Measurements from ENCODE around the gene DCLK1. TPM values are rescaled to one million over a fixed set of nuclear protein-coding genes. Genes with fewer than 3 reads are reported as not detected.

The DCLK1 gene
- total and polyA plus RNA-seq, 10 of the 15 experiments (the other 5 are each of a cell fraction or from before 2014, with no cell fraction given): not detected

- no peaks in the 10 kb centered on the region; the same call in 1 of the 3 replicates for H3K9me3 ChIP-seq (replicated peaks; ENCODE audit: control insufficient read depth, insufficient read depth, low read length)
- no peaks in the 10 kb centered on the region for H3K79me2 ChIP-seq (ENCODE audit: control insufficient read depth, insufficient read depth, low read length)
- H2AFZ ChIP-seq (ENCODE audit: control insufficient read depth, low read depth, low read length): no peak overlapping the region
- no peak for DNase-seq (ENCODE audit: low read depth, low spot score)
- H3K27me3 ChIP-seq (replicated peaks in 1 of 2; ENCODE audit: control insufficient read depth in 2 of 2, insufficient read depth in 2 of 2, low read length in 1 of 2): no peaks in the 10 kb centered on the region
- RAD21 ChIA-PET (ENCODE audit: unreplicated experiment): no interaction called here
- no peak overlapping the region for H3K4me3 ChIP-seq
- no peak for FAIRE-seq
- H3K27ac ChIP-seq (ENCODE audit: control insufficient read depth, insufficient read depth): no peak overlapping the region
- WGBS (ENCODE audit: insufficient coverage, insufficient replicate concordance, low lambda C conversion rate, missing lambda C conversion rate): 72% methylated on average over 2 of the region's 2 CpGs
- POLR2A ChIA-PET: no interaction called here
- intact Hi-C loops (cut with micrococcal nuclease; ENCODE audit: unreplicated experiment): no loop called here
- SMC1A ChIA-PET (ENCODE audit: uncharacterized antibody, unreplicated experiment): no interaction called here
- H4K20me1 ChIP-seq (ENCODE audit: control insufficient read depth, insufficient read depth): no peaks in the 10 kb centered on the region
- ATAC-seq: no peak
- BruUV-seq (replicated peaks): no TSS peak
- no peak overlapping the region for H3K9ac ChIP-seq (ENCODE audit: control insufficient read depth, insufficient read depth, low read length)
- no peak for TF ChIP-seq CBX5 (IDR thresholded peaks at IDR 0.05; ENCODE audit: low read depth)
- no peak for TF ChIP-seq RAD51 (IDR thresholded peaks at IDR 0.05)
- no peak for TF ChIP-seq PAX8 (IDR thresholded peaks at IDR 0.05)
- TF ChIP-seq NR2C2 (IDR thresholded peaks at IDR 0.05; ENCODE audit: borderline replicate concordance, control insufficient read depth, insufficient read length, low read depth): no peak
- no peak overlapping the region for H3K4me2 ChIP-seq (ENCODE audit: control insufficient read depth, insufficient read depth)
- H3K36me3 ChIP-seq (ENCODE audit: control insufficient read depth in 2 of 2, insufficient read depth in 2 of 2, low read length in 1 of 2): no peaks in the 10 kb centered on the region
- CTCF ChIA-PET: no interaction called here
- H3K4me1 ChIP-seq (ENCODE audit: control insufficient read depth, insufficient read depth, low read length): no peaks in the 10 kb centered on the region
- in situ Hi-C loops (cut with MboI): no loop called here
Observed at GRCh38 chr13:35761440-35762252, 369.5 kb downstream of the DCLK1 start.

DNA sequence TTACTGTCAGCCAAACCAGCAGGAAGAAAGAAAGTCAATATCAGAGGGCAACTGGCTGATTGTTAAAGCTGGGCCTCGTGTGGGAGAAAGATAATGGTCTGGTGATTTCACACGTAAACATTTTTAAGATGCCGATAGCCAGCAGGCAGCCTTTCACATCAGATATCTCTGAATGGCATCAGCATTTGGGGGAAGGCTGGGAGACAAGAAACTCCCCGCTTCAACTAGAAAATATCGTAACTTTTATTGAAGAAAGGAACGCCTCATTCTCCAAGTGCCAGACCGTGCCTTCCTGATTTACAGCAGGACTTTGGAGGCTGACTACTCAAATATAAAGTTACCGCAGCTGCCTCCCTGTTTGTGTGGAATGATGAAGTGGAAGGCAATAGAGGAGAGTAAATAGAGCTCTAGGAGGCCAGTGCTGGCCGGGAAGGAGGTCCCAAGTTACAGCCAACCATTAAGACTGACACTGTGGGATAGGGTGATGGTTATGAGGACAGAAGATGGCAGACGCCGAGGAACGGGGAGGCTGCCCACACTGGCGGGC lies 370.4 kb downstream of the DCLK1 start:
- no TSS peak for BruUV-seq (replicated peaks)
- FAIRE-seq: no peak
- CTCF ChIA-PET: no interaction called here

More for the DNA sequence above, 370.4 kb downstream of the DCLK1 start:
- no peak overlapping the region for H3K9ac ChIP-seq (ENCODE audit: control insufficient read depth, insufficient read depth, low read length)
- in situ Hi-C loops (cut with MboI) (no loop called here), intact Hi-C loops (cut with micrococcal nuclease; ENCODE audit: unreplicated experiment) (no loop called here)
- POLR2A ChIA-PET: no interaction called here
- no peaks in the 10 kb centered on the region; the same call in 1 of the 3 replicates for H3K9me3 ChIP-seq (replicated peaks; ENCODE audit: control insufficient read depth, insufficient read depth, low read length)
- no peak overlapping the region for H3K27ac ChIP-seq (ENCODE audit: control insufficient read depth, insufficient read depth)
- no peak for ATAC-seq
- no peak overlapping the region for H2AFZ ChIP-seq (ENCODE audit: control insufficient read depth, low read depth, low read length)
- no peaks in the 10 kb centered on the region for H4K20me1 ChIP-seq (ENCODE audit: control insufficient read depth, insufficient read depth)
- no peak for DNase-seq (ENCODE audit: low read depth, low spot score)
- no peaks in the 10 kb centered on the region for H3K27me3 ChIP-seq (replicated peaks in 1 of 2; ENCODE audit: control insufficient read depth in 2 of 2, insufficient read depth in 2 of 2, low read length in 1 of 2)
- H3K4me2 ChIP-seq (ENCODE audit: control insufficient read depth, insufficient read depth): no peak overlapping the region
- no peaks in the 10 kb centered on the region for H3K36me3 ChIP-seq (ENCODE audit: control insufficient read depth in 2 of 2, insufficient read depth in 2 of 2, low read length in 1 of 2)
- RAD21 ChIA-PET (ENCODE audit: unreplicated experiment): no interaction called here
- no peaks in the 10 kb centered on the region for H3K4me1 ChIP-seq (ENCODE audit: control insufficient read depth, insufficient read depth, low read length)
- WGBS (ENCODE audit: insufficient coverage, insufficient replicate concordance, low lambda C conversion rate, missing lambda C conversion rate): 66% methylated on average over 13 of the region's 13 CpGs
- SMC1A ChIA-PET (ENCODE audit: uncharacterized antibody, unreplicated experiment): no interaction called here
- TF ChIP-seq CEBPB (IDR thresholded peaks at IDR 0.05; ENCODE audit: borderline replicate concordance in 1 of 2, low read depth in 2 of 2, low read length in 2 of 2): no peak
- no peak for TF ChIP-seq HDAC6 (IDR thresholded peaks at IDR 0.05; ENCODE audit: unreplicated experiment)
- TF ChIP-seq BHLHE40 (IDR thresholded peaks at IDR 0.05; ENCODE audit: borderline replicate concordance in 1 of 2, low read depth in 2 of 2, low read length in 1 of 2): no peak
- TF ChIP-seq SMC3 (IDR thresholded peaks at IDR 0.05; ENCODE audit: borderline replicate concordance, low read length): no peak
- no peak for TF ChIP-seq RBBP5 (conservative IDR thresholded peaks at IDR 0.05)
- no peak for TF ChIP-seq HDAC2 (IDR thresholded peaks at IDR 0.05)
- TF ChIP-seq PAX5 (IDR thresholded peaks at IDR 0.05; ENCODE audit: borderline replicate concordance, low read depth, low read length): no peak
- TF ChIP-seq RAD51 (IDR thresholded peaks at IDR 0.05): no peak
- TF ChIP-seq LARP7 (IDR thresholded peaks at IDR 0.05): no peak
- TF ChIP-seq, protein P1, sequence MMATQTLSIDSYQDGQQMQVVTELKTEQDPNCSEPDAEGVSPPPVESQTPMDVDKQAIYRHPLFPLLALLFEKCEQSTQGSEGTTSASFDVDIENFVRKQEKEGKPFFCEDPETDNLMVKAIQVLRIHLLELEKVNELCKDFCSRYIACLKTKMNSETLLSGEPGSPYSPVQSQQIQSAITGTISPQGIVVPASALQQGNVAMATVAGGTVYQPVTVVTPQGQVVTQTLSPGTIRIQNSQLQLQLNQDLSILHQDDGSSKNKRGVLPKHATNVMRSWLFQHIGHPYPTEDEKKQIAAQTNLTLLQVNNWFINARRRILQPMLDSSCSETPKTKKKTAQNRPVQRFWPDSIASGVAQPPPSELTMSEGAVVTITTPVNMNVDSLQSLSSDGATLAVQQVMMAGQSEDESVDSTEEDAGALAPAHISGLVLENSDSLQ (IDR thresholded peaks at IDR 0.05): no peak
- no peak for TF ChIP-seq NR2C1 (IDR thresholded peaks at IDR 0.05)
- H3K79me2 ChIP-seq (ENCODE audit: control insufficient read depth, insufficient read depth, low read length): no peaks in the 10 kb centered on the region
- no peak overlapping the region for H3K4me3 ChIP-seq
